HTERT RPE-1 (cell line): ENCODE measurements around the gene BBS2.
"Not testable (repeated sequence)": the region's sequence is repeated elsewhere in the genome, so short reads cannot be mapped to it uniquely, and the experiment has no call there.

Experiments
- in situ Hi-C: fragments of 300-500 bp; cut with MboI; formaldehyde crosslinking; loops from 4 replicates; pipeline ENCODE4 v1.14.3; 2020; ENCODE audit warnings: low sequenced_read_pairs

BBS2 gene

GRCh38 chr16:56530872-56531271 is 11.0 kb upstream of the BBS2 start:
- in situ Hi-C loops, result no loop called here

GRCh38 chr16:56525236-56525635 is 5.4 kb upstream of the BBS2 start:
- in situ Hi-C loops, result no loop called here

- in situ Hi-C loops, result no loop called here
These were observed 390 bp upstream of the BBS2 start for GRCh38 chr16:56520251-56520577.

- in situ Hi-C loops, result no loop called here
These were observed 1.4 kb downstream of the BBS2 start for GRCh38 chr16:56518425-56518824.

GRCh38 chr16:56517206-56517605 is 2.6 kb downstream of the BBS2 start:
- in situ Hi-C loops, result no loop called here

- in situ Hi-C loops, result no loop called here
These were observed 4.2 kb downstream of the BBS2 start for GRCh38 chr16:56515665-56516064.

- in situ Hi-C loops, result no loop called here
These were observed 5.0 kb downstream of the BBS2 start for GRCh38 chr16:56514845-56515244.

GRCh38 chr16:56513972-56514371 is 5.9 kb downstream of the BBS2 start:
- in situ Hi-C loops, result no loop called here

- in situ Hi-C loops, result no loop called here
These were observed 6.7 kb downstream of the BBS2 start for GRCh38 chr16:56513091-56513490.

GRCh38 chr16:56512025-56512424 is 7.8 kb downstream of the BBS2 start:
- in situ Hi-C loops, result no loop called here

GRCh38 chr16:56510544-56510943 is 9.3 kb downstream of the BBS2 start:
- in situ Hi-C loops, result no loop called here

- in situ Hi-C loops, result no loop called here
These were observed 12.9 kb downstream of the BBS2 start for GRCh38 chr16:56506941-56507340.

GRCh38 chr16:56505181-56505580 is 14.6 kb downstream of the BBS2 start:
- in situ Hi-C loops, result no loop called here

GRCh38 chr16:56493815-56494214 is 26.0 kb downstream of the BBS2 start:
- in situ Hi-C loops, result no loop called here

GRCh38 chr16:56493126-56493525 is 26.7 kb downstream of the BBS2 start:
- in situ Hi-C loops, result no loop called here

- in situ Hi-C loops, result no loop called here
These were observed 28.1 kb downstream of the BBS2 start for GRCh38 chr16:56491657-56492261.

- in situ Hi-C loops, result not testable (repeated sequence)
These were observed 31.0 kb downstream of the BBS2 start for GRCh38 chr16:56488868-56489267.

- in situ Hi-C loops, result no loop called here
These were observed 31.8 kb downstream of the BBS2 start for GRCh38 chr16:56488035-56488434.

GRCh38 chr16:56483394-56483793 is 36.4 kb downstream of the BBS2 start:
- in situ Hi-C loops, result no loop called here

- in situ Hi-C loops, result no loop called here
These were observed 37.1 kb downstream of the BBS2 start for GRCh38 chr16:56482683-56483236.

GRCh38 chr16:56481468-56482122 is 38.2 kb downstream of the BBS2 start:
- in situ Hi-C loops, result no loop called here

- in situ Hi-C loops, result no loop called here
These were observed 38.9 kb downstream of the BBS2 start for GRCh38 chr16:56480776-56481467.
